ENCODE measurements around the gene CNTLN.

DNA sequence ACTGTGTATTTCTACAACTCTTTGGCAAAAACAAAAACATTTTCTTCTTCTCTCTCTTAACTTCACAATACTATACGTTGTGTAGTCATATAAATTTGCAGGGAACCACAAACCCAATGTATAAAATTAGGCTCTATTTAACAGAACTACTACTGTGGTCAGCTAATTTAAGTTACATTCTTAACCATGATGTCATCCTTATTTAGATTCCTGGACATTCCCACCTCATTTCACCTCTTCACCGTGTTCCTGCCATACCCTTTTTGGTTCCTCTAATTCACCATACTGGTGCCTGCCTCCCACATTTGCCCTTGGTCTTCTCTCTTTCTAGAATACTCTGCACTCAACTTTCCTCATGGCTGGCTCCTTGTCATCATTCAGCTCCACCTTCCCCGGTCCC is 368.4 kb downstream of the CNTLN start:
- no peak for TF ChIP-seq CTCF (IDR thresholded peaks at IDR 0.05)
- no peak for TF ChIP-seq POLR2A (IDR thresholded peaks at IDR 0.05)
